IMR-90 (cell line): ENCODE measurements around the gene KLF16. TPM values are rescaled to one million over a fixed set of nuclear protein-coding genes. Genes with fewer than 3 reads are reported as not detected.

ENCODE experiments used
- ATAC-seq: fragments of 200-7000 bp; cut with Tn5 transposase; 2 replicates; pipeline ENCODE4 v1.9.1; 2020; ENCODE audit warnings: low read depth, mild to moderate bottlenecking, moderate library complexity
- BruUV-seq: library from RNA; stranded (reverse); fragments of 400-500 nt; replicated peaks from 2 replicates; lab custom pipeline; 2021; lab: Mats Ljungman, UMichigan
- CTCF ChIA-PET: fragments of 300-600 bp; formaldehyde crosslinking; extraction: SDS; loops from one replicate; lab custom pipeline; 2021; ENCODE audit warnings: antibody characterized with exemption; lab: Yijun Ruan, JAX
- POLR2A ChIA-PET: fragments of 300-600 bp; sonication (Branson Sonifier 250); formaldehyde crosslinking; loops from one replicate; lab custom pipeline; 2022; ENCODE audit warnings: antibody characterized with exemption; ENCODE audit not compliant: unreplicated experiment; lab: Charles Lee
- DNase-seq: peaks from one replicate; pipeline ENCODE4 v3.0.0; 2013
- H2AFZ ChIP-seq: replicated peaks from 2 replicates; pipeline ENCODE3; 2013; ENCODE audit warnings: low read length, mild to moderate bottlenecking; ENCODE audit not compliant: poor library complexity
- H2AK5ac ChIP-seq: 2 replicates; pipeline ENCODE4 v1.6.1; 2013; ENCODE audit warnings: low read depth, low read length, inconsistent platforms
- H2AK9ac ChIP-seq: replicated peaks from 2 replicates; pipeline ENCODE3; 2013; ENCODE audit warnings: mild to moderate bottlenecking, low read depth, low read length, moderate library complexity; ENCODE audit not compliant: poor library complexity
- H2BK120ac ChIP-seq: 2 replicates; pipeline ENCODE4 v1.6.1; 2013; ENCODE audit warnings: low read depth, low read length, inconsistent platforms
- H2BK15ac ChIP-seq: 3 replicates; pipeline ENCODE4 v1.6.1; 2013; ENCODE audit warnings: low read depth, low read length, inconsistent platforms
- H2BK20ac ChIP-seq: 2 replicates; pipeline ENCODE4 v1.6.1; 2013; ENCODE audit warnings: low read depth, mild to moderate bottlenecking, inconsistent platforms, low read length, moderate library complexity
- H2BK5ac ChIP-seq: 2 replicates; pipeline ENCODE4 v1.6.1; 2013; ENCODE audit warnings: mild to moderate bottlenecking, low read depth, low read length, inconsistent platforms; ENCODE audit not compliant: poor library complexity, severe bottlenecking
- H3K14ac ChIP-seq: replicated peaks from 2 replicates; pipeline ENCODE4 v1.6.1; 2013; ENCODE audit warnings: low read depth, low read length, inconsistent platforms
- H3K18ac ChIP-seq: 2 replicates; pipeline ENCODE4 v1.6.1; 2013; ENCODE audit warnings: low read depth, low read length, control low read depth
- H3K23ac ChIP-seq: 2 replicates; pipeline ENCODE4 v1.6.1; 2013; ENCODE audit warnings: low read depth, low read length, inconsistent platforms
- H3K27ac ChIP-seq: 2 replicates; pipeline ENCODE4 v1.5.1; 2013; ENCODE audit warnings: mild to moderate bottlenecking, control low read depth, low read length; ENCODE audit not compliant: insufficient read depth
- H3K27me3 ChIP-seq: 2 replicates; pipeline ENCODE4 v1.6.1; 2013; ENCODE audit warnings: low read length; ENCODE audit not compliant: control insufficient read depth, insufficient read depth
- H3K36me3 ChIP-seq: 2 replicates; pipeline ENCODE4 v1.6.1; 2013; ENCODE audit warnings: low read length, mixed read lengths; ENCODE audit not compliant: control insufficient read depth, insufficient read depth
- H3K4ac ChIP-seq: 2 replicates; pipeline ENCODE4 v1.6.1; 2013; ENCODE audit warnings: low read depth, low read length, inconsistent platforms
- H3K4me1 ChIP-seq: 2 replicates; pipeline ENCODE4 v1.6.1; 2013; ENCODE audit warnings: low read length, mixed read lengths; ENCODE audit not compliant: control insufficient read depth, insufficient read depth
- H3K4me2 ChIP-seq: 2 replicates; pipeline ENCODE4 v1.6.1; 2013; ENCODE audit warnings: low read depth, mild to moderate bottlenecking, control low read depth, low read length, moderate library complexity
- H3K4me3 ChIP-seq: 2 replicates; pipeline ENCODE4 v1.5.1; 2013; ENCODE audit warnings: low read depth, mild to moderate bottlenecking, control low read depth, low read length, moderate library complexity; ENCODE audit not compliant: insufficient read depth
- H3K56ac ChIP-seq: 2 replicates; pipeline ENCODE4 v1.6.1; 2013; ENCODE audit warnings: low read length, inconsistent platforms; ENCODE audit not compliant: insufficient read depth; ENCODE audit errors: extremely low read depth
- H3K79me1 ChIP-seq, 2 experiments: 2 replicates each; pipeline ENCODE4 v1.6.1; 2013; ENCODE audit warnings: low read length in 2 of 2, inconsistent platforms in 1 of 2, low read depth in 1 of 2
- H3K9ac ChIP-seq: 2 replicates; pipeline ENCODE4 v1.6.1; 2013; ENCODE audit warnings: low read depth, low read length, control low read depth
- H3K9me1 ChIP-seq: 2 replicates; pipeline ENCODE4 v1.6.1; 2013; ENCODE audit warnings: low read length, inconsistent platforms; ENCODE audit not compliant: insufficient read depth
- H3K9me3 ChIP-seq: 2 replicates; pipeline ENCODE4 v1.6.1; 2013; ENCODE audit warnings: low read length; ENCODE audit not compliant: control insufficient read depth, insufficient read depth
- H4K20me1 ChIP-seq: 2 replicates; pipeline ENCODE4 v1.6.1; 2013; ENCODE audit warnings: low read length, inconsistent platforms; ENCODE audit not compliant: insufficient read depth
- H4K5ac ChIP-seq: 2 replicates; pipeline ENCODE4 v1.6.1; 2013; ENCODE audit warnings: mild to moderate bottlenecking, low read depth, low read length, control low read depth
- H4K8ac ChIP-seq, 2 experiments: 2 replicates each; pipeline ENCODE4 v1.6.1; 2013; ENCODE audit warnings: low read depth in 2 of 2, low read length in 2 of 2, control low read depth in 1 of 2, inconsistent platforms in 1 of 2
- H4K91ac ChIP-seq: 2 replicates; pipeline ENCODE4 v1.6.1; 2013; ENCODE audit warnings: low read depth, low read length, inconsistent platforms; ENCODE audit not compliant: insufficient read depth
- BHLHE40 ChIP-seq: fragments of 150-350 bp; IDR thresholded peaks from 2 replicates; pipeline ENCODE4 v1.6.1; 2016; ENCODE audit warnings: mild to moderate bottlenecking, low read depth, low read length
- CEBPB ChIP-seq: IDR thresholded peaks from 2 replicates; pipeline ENCODE4 v1.6.1; 2012; ENCODE audit warnings: low read depth, low read length, improper control_type of control experiment
- CHD1 ChIP-seq: IDR thresholded peaks from 2 replicates; pipeline ENCODE4 v1.6.1; 2012; ENCODE audit warnings: low read depth, low read length, improper control_type of control experiment
- FOS ChIP-seq: fragments of 150-350 bp; IDR thresholded peaks from 2 replicates; pipeline ENCODE4 v1.6.1; 2016; ENCODE audit warnings: low read depth, low read length
- MAFK ChIP-seq: IDR thresholded peaks from 2 replicates; pipeline ENCODE4 v1.6.1; 2012; ENCODE audit warnings: low read depth, low read length, improper control_type of control experiment
- MAZ ChIP-seq: IDR thresholded peaks from 2 replicates; pipeline ENCODE4 v1.6.1; 2012; ENCODE audit warnings: low read depth, mild to moderate bottlenecking, low read length, improper control_type of control experiment, moderate library complexity, borderline replicate concordance
- MXI1 ChIP-seq: IDR thresholded peaks from 2 replicates; pipeline ENCODE4 v1.6.1; 2012; ENCODE audit warnings: low read depth, mild to moderate bottlenecking, low read length, moderate library complexity, borderline replicate concordance
- NFE2L2 ChIP-seq: fragments of 150-350 bp; IDR thresholded peaks from 2 replicates; pipeline ENCODE4 v1.6.1; 2016; ENCODE audit warnings: low read depth, mild to moderate bottlenecking, low read length
- RCOR1 ChIP-seq: IDR thresholded peaks from 2 replicates; pipeline ENCODE4 v1.6.1; 2012; ENCODE audit warnings: mild to moderate bottlenecking, low read length, improper control_type of control experiment; ENCODE audit not compliant: insufficient replicate concordance
- WGBS, 2 experiments: methylation state at CpG; one replicate each; pipeline versions ENCODE4 v1.1.5 to v1.1.7; 2013; ENCODE audit warnings: missing lambda C conversion rate in 2 of 2; ENCODE audit not compliant: insufficient read length in 1 of 2; ENCODE audit errors: extremely low coverage in 2 of 2; 5-methylcytosine and 5-hydroxymethylcytosine counted together
- dilution Hi-C: fragments of 300-500 bp; cut with HindIII; formaldehyde crosslinking; loops from one replicate; pipeline ENCODE4 v1.14.3; 2018; ENCODE audit warnings: low sequenced_read_pairs; ENCODE audit not compliant: unreplicated experiment
- in situ Hi-C: fragments of 300-500 bp; cut with MboI; formaldehyde crosslinking; loops from 3 replicates; pipeline ENCODE4 v1.14.3; 2019; ENCODE audit warnings: low sequenced_read_pairs, inconsistent platforms, mixed read lengths
- intact Hi-C: fragments of 100-400 bp; cut with micrococcal nuclease; formaldehyde crosslinking; loops from 2 replicates; pipeline ENCODE4 v1.10.0; 2022
- polyA plus RNA-seq, 3 experiments: library from polyadenylated mRNA; depleted of rRNA; stranded (reverse); fragments of >200 nt; gene quantifications; 2 replicates each; pipeline ENCODE4 v1.2.3, GENCODE V29; 2012; ENCODE audit warnings: low replicate concordance in 1 of 3
- total RNA-seq: library from RNA; depleted of rRNA; stranded (reverse); fragments of >200 nt; gene quantifications from 2 replicates; pipeline ENCODE4 v1.2.3, GENCODE V29; 2012
- TF ChIP-seq, protein P1 (sequence below): fragments of 150-350 bp; IDR thresholded peaks from 2 replicates; pipeline ENCODE4 v1.6.1; 2017; ENCODE audit warnings: mild to moderate bottlenecking, antibody characterized with exemption, low read length, low read depth
- TF ChIP-seq, protein P2 (sequence below): fragments of 150-350 bp; IDR thresholded peaks from 2 replicates; pipeline ENCODE4 v1.6.1; 2016; ENCODE audit warnings: low read depth, mild to moderate bottlenecking, low read length, moderate library complexity, borderline replicate concordance
- TF ChIP-seq, protein P3 (sequence below): conservative IDR thresholded peaks from 2 replicates; pipeline ENCODE4 v1.5.1; 2012; ENCODE audit warnings: mild to moderate bottlenecking, low read depth, low read length, improper control_type of control experiment

Gene KLF16
- total and polyA plus RNA-seq, 2 of the 4 experiments (the other 2 are of a cell fraction) = 0.90 to 13.1 TPM

DNA sequence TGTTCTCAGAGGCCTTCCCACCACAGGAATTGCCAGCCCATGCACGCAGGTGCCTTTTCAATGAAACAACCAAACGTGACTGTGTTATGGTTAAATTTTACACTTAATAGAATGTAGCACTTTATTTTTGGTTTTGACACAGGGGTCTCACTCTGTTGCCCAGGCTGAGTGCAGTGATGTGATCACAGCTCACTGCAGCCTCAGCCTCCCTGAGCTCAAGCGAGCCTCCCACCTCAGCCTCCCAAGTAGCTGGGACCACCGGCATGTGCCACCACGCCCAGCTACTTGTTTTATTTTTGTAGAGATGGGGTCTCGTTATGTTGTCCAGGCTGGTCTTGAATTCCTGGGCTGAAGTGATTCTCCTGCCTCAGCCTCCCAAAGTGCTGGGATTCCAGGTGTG lies 58.5 kb downstream of the KLF16 start:
- H2BK5ac ChIP-seq = no peak overlapping the region
- no CpG with 5 or more reads among the region's 6 CpGs for WGBS, 2 experiments
- no peaks in the 10 kb centered on the region for H3K9me1 ChIP-seq
- no peaks in the 10 kb centered on the region for H3K9me3 ChIP-seq
- dilution Hi-C loops = no loop called here
- peaks cover 20% of the 10 kb centered on the region for H3K36me3 ChIP-seq
- H3K4me1 ChIP-seq = no peaks in the 10 kb centered on the region
- intact Hi-C loops = no loop called here
- no peak for ATAC-seq
- H2AFZ ChIP-seq = no peak overlapping the region
- H3K9ac ChIP-seq = no peak overlapping the region
- no peak overlapping the region for H2AK9ac ChIP-seq
- H3K4me3 ChIP-seq = no peak overlapping the region
- no peak overlapping the region for H3K4ac ChIP-seq
- no peaks in the 10 kb centered on the region for H3K27me3 ChIP-seq
- in situ Hi-C loops = no loop called here
- H3K79me1 ChIP-seq = no peaks in the 10 kb centered on the region
- H4K8ac ChIP-seq = no peak overlapping the region
- H2BK120ac ChIP-seq = no peak overlapping the region
- no peak for DNase-seq
- H4K91ac ChIP-seq = no peak overlapping the region
- H3K56ac ChIP-seq = no peak overlapping the region
- TF ChIP-seq NFE2L2 (no peak), CEBPB (no peak), MAFK (no peak), MXI1 (no peak), BHLHE40 (no peak), MAZ (no peak), RCOR1 (no peak), CHD1 (no peak), FOS (no peak)
- TF ChIP-seq, protein P1, sequence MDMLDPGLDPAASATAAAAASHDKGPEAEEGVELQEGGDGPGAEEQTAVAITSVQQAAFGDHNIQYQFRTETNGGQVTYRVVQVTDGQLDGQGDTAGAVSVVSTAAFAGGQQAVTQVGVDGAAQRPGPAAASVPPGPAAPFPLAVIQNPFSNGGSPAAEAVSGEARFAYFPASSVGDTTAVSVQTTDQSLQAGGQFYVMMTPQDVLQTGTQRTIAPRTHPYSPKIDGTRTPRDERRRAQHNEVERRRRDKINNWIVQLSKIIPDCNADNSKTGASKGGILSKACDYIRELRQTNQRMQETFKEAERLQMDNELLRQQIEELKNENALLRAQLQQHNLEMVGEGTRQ = no peak
- TF ChIP-seq, protein P2, sequence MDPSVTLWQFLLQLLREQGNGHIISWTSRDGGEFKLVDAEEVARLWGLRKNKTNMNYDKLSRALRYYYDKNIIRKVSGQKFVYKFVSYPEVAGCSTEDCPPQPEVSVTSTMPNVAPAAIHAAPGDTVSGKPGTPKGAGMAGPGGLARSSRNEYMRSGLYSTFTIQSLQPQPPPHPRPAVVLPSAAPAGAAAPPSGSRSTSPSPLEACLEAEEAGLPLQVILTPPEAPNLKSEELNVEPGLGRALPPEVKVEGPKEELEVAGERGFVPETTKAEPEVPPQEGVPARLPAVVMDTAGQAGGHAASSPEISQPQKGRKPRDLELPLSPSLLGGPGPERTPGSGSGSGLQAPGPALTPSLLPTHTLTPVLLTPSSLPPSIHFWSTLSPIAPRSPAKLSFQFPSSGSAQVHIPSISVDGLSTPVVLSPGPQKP = no peak
- TF ChIP-seq, protein P3, sequence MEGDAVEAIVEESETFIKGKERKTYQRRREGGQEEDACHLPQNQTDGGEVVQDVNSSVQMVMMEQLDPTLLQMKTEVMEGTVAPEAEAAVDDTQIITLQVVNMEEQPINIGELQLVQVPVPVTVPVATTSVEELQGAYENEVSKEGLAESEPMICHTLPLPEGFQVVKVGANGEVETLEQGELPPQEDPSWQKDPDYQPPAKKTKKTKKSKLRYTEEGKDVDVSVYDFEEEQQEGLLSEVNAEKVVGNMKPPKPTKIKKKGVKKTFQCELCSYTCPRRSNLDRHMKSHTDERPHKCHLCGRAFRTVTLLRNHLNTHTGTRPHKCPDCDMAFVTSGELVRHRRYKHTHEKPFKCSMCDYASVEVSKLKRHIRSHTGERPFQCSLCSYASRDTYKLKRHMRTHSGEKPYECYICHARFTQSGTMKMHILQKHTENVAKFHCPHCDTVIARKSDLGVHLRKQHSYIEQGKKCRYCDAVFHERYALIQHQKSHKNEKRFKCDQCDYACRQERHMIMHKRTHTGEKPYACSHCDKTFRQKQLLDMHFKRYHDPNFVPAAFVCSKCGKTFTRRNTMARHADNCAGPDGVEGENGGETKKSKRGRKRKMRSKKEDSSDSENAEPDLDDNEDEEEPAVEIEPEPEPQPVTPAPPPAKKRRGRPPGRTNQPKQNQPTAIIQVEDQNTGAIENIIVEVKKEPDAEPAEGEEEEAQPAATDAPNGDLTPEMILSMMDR = no peak
- no peaks in the 10 kb centered on the region for H4K20me1 ChIP-seq
- BruUV-seq = no TSS peak
- no peak overlapping the region for H3K27ac ChIP-seq
- H2BK20ac ChIP-seq = no peak overlapping the region
- no peak overlapping the region for H3K4me2 ChIP-seq
- H2AK5ac ChIP-seq = no peak overlapping the region
- no peak overlapping the region for H3K23ac ChIP-seq
- POLR2A ChIA-PET = no interaction called here
- no peak overlapping the region for H3K14ac ChIP-seq
- H2BK15ac ChIP-seq = no peak overlapping the region
- CTCF ChIA-PET = no interaction called here
- no peak overlapping the region for H3K18ac ChIP-seq
- H4K5ac ChIP-seq = no peak overlapping the region
